WTC11 (cell line): ENCODE measurements around the gene PLK4. TPM values are rescaled to one million over a fixed set of nuclear protein-coding genes. Genes with fewer than 3 reads are reported as not detected.
A peak's percentile ranks its signal among the peaks of the same experiment; 100 is the strongest.

Source experiments
- ATAC-seq: fragments of 200-7000 bp; cut with Tn5 transposase; 2 replicates; pipeline ENCODE4 v1.10.0; 2021; ENCODE audit warnings: mild to moderate bottlenecking, moderate library complexity
- Bru-seq: library from RNA; stranded (reverse); fragments of 400-500 nt; gene quantifications from one replicate; lab custom pipeline; 2021; lab: Mats Ljungman, UMichigan
- CTCF ChIA-PET: fragments of 300-600 bp; sonication (Branson Sonifier 250); formaldehyde crosslinking; loops from one replicate; lab custom pipeline; 2021; ENCODE audit warnings: antibody characterized with exemption; lab: Charles Lee
- POLR2A ChIA-PET: fragments of 350-600 bp; sonication (Branson Sonifier 250); formaldehyde crosslinking; loops from one replicate; lab custom pipeline; 2021; ENCODE audit warnings: antibody characterized with exemption; lab: Charles Lee
- DNase-seq: peaks from one replicate; pipeline ENCODE4 v3.0.0; 2021; ENCODE audit warnings: low spot score
- H3K27ac Mint-ChIP-seq: 2 replicates; pipeline ENCODE4 v1.8.0; 2021; ENCODE audit warnings: mixed read lengths
- H3K27me3 Mint-ChIP-seq: 2 replicates; pipeline ENCODE4 v1.8.0; 2021; ENCODE audit warnings: low read depth, mild to moderate bottlenecking, moderate library complexity, mixed read lengths
- H3K36me3 Mint-ChIP-seq: 2 replicates; pipeline ENCODE4 v1.8.0; 2021; ENCODE audit warnings: mixed read lengths
- H3K4me1 Mint-ChIP-seq: 2 replicates; pipeline ENCODE4 v1.8.0; 2022; ENCODE audit warnings: mixed read lengths
- H3K4me3 Mint-ChIP-seq: 2 replicates; pipeline ENCODE4 v1.8.0; 2021; ENCODE audit warnings: mild to moderate bottlenecking, moderate library complexity, mixed read lengths
- H3K9me3 Mint-ChIP-seq: 2 replicates; pipeline ENCODE4 v1.8.0; 2021; ENCODE audit warnings: mixed read lengths
- ATF3 ChIP-seq: sonication (generic); formaldehyde crosslinking; conservative IDR thresholded peaks from 2 replicates; pipeline ENCODE4 v1.8.1; 2022; ENCODE audit warnings: mild to moderate bottlenecking, missing genetic modification reagents
- ATF6 ChIP-seq: sonication (generic); formaldehyde crosslinking; IDR thresholded peaks from 2 replicates; pipeline ENCODE4 v1.8.1; 2023; ENCODE audit warnings: mild to moderate bottlenecking, missing genetic modification reagents
- CREB1 ChIP-seq: sonication (generic); formaldehyde crosslinking; IDR thresholded peaks from 2 replicates; pipeline ENCODE4 v1.8.0; 2023; ENCODE audit warnings: mild to moderate bottlenecking, missing genetic modification reagents
- CREM ChIP-seq: sonication (generic); formaldehyde crosslinking; IDR thresholded peaks from 2 replicates; pipeline ENCODE4 v1.8.1; 2022; ENCODE audit warnings: mild to moderate bottlenecking, missing genetic modification reagents, moderate library complexity
- CTCF ChIP-seq: fragments of 200-600 bp; IDR thresholded peaks from 2 replicates; pipeline ENCODE4 v1.8.0; 2022; ENCODE audit warnings: antibody characterized with exemption
- E2F4 ChIP-seq: sonication (generic); formaldehyde crosslinking; IDR thresholded peaks from 2 replicates; pipeline ENCODE4 v1.8.1; 2022; ENCODE audit warnings: low read depth, mild to moderate bottlenecking, moderate library complexity, missing genetic modification reagents, borderline replicate concordance
- ERG ChIP-seq: fragments of 250-450 bp; sonication (Bioruptor Pico); IDR thresholded peaks from 2 replicates; pipeline ENCODE4 v1.8.0; 2021; ENCODE audit warnings: mild to moderate bottlenecking
- ESRRA ChIP-seq: sonication (generic); formaldehyde crosslinking; IDR thresholded peaks from 2 replicates; pipeline ENCODE4 v1.8.1; 2022; ENCODE audit warnings: mild to moderate bottlenecking, missing genetic modification reagents, borderline replicate concordance
- ETV6 ChIP-seq: sonication (generic); formaldehyde crosslinking; IDR thresholded peaks from 2 replicates; pipeline ENCODE4 v1.8.1; 2022; ENCODE audit warnings: mild to moderate bottlenecking, missing genetic modification reagents
- HMGA2 ChIP-seq: fragments of 250-450 bp; sonication (Bioruptor Pico); IDR thresholded peaks from 2 replicates; pipeline ENCODE4 v1.4.0; 2021; ENCODE audit warnings: mild to moderate bottlenecking, moderate library complexity
- MAX ChIP-seq: sonication (generic); formaldehyde crosslinking; IDR thresholded peaks from 2 replicates; pipeline ENCODE4 v1.8.0; 2022; ENCODE audit warnings: mild to moderate bottlenecking, missing genetic modification reagents
- MXD4 ChIP-seq: fragments of 250-450 bp; sonication (Bioruptor Pico); IDR thresholded peaks from 2 replicates; pipeline ENCODE4 v1.8.0; 2021; ENCODE audit warnings: mild to moderate bottlenecking, moderate library complexity, borderline replicate concordance
- PREB ChIP-seq: sonication (generic); formaldehyde crosslinking; IDR thresholded peaks from 2 replicates; pipeline ENCODE4 v1.8.1; 2022; ENCODE audit warnings: mild to moderate bottlenecking, missing genetic modification reagents, moderate library complexity, borderline replicate concordance
- PRRX2 ChIP-seq: fragments of 250-450 bp; sonication (Bioruptor Pico); IDR thresholded peaks from 2 replicates; pipeline ENCODE4 v1.8.0; 2021; ENCODE audit warnings: mild to moderate bottlenecking
- SMAD4 ChIP-seq: sonication (generic); formaldehyde crosslinking; IDR thresholded peaks from 2 replicates; pipeline ENCODE4 v1.8.0; 2022; ENCODE audit warnings: mild to moderate bottlenecking, missing genetic modification reagents
- SP1 ChIP-seq: sonication (generic); formaldehyde crosslinking; conservative IDR thresholded peaks from 2 replicates; pipeline ENCODE4 v1.8.1; 2022; ENCODE audit warnings: missing genetic modification reagents
- TEAD1 ChIP-seq: sonication (generic); formaldehyde crosslinking; IDR thresholded peaks from 2 replicates; pipeline ENCODE4 v1.8.0; 2022; ENCODE audit warnings: mild to moderate bottlenecking, missing genetic modification reagents
- ZMAT4 ChIP-seq: fragments of 250-450 bp; sonication (Bioruptor Pico); IDR thresholded peaks from 2 replicates; pipeline ENCODE4 v1.9.0; 2021; ENCODE audit warnings: mild to moderate bottlenecking
- ZNF138 ChIP-seq: sonication (generic); formaldehyde crosslinking; conservative IDR thresholded peaks from 2 replicates; pipeline ENCODE4 v1.8.1; 2022; ENCODE audit warnings: mild to moderate bottlenecking, moderate library complexity, missing genetic modification reagents
- ZNF281 ChIP-seq: sonication (generic); formaldehyde crosslinking; IDR thresholded peaks from 2 replicates; pipeline ENCODE4 v1.8.0; 2023; ENCODE audit warnings: mild to moderate bottlenecking, missing genetic modification reagents
- ZNF396 ChIP-seq: fragments of 250-450 bp; sonication (Bioruptor Pico); IDR thresholded peaks from 2 replicates; pipeline ENCODE4 v1.8.0; 2021; ENCODE audit warnings: mild to moderate bottlenecking, moderate library complexity, borderline replicate concordance
- ZNF416 ChIP-seq: fragments of 250-450 bp; sonication (Bioruptor Pico); IDR thresholded peaks from 2 replicates; pipeline ENCODE4 v1.9.0; 2021; ENCODE audit warnings: mild to moderate bottlenecking, inconsistent platforms
- ZNF671 ChIP-seq: fragments of 250-450 bp; sonication (Bioruptor Pico); IDR thresholded peaks from 2 replicates; pipeline ENCODE4 v1.8.0; 2021; ENCODE audit warnings: mild to moderate bottlenecking
- long read RNA-seq, 3 experiments: library from RNA in 1 of 3; library from capped mRNA in 1 of 3; library from polyadenylated mRNA in 1 of 3; unstranded in 2 of 3; stranded (forward) in 1 of 3; transcript quantifications; one replicate each; pipeline ENCODE4 v2.0.0, GENCODE V29; 2021
- total RNA-seq: library from RNA; stranded (reverse); gene quantifications from 3 replicates; pipeline ENCODE4 v1.2.3, GENCODE V29; 2021

PLK4 gene
- total RNA-seq, result 37.8 to 44.0 TPM (median 38.6 TPM) in 3 replicates
- Bru-seq, nascent RNA, result percentile 94 among the genes with signal in this experiment
- long read RNA-seq, experiment 1, transcript PLK4-206 (6 exons, 811 nt), result minor isoform, 5 of 156 reads
- long read RNA-seq, experiment 1, transcript PLK4-201 (16 exons, 3,841 nt), result major isoform, 78 of 156 reads
- long read RNA-seq, experiment 1, partial matches to known transcripts, result 21 of 156 reads
- long read RNA-seq, experiment 1, other reads (novel, unspliced or antisense), result 51 of 156 reads
- long read RNA-seq, experiment 2, transcript PLK4-201 (16 exons, 3,841 nt), result major isoform, 7 of 41 reads
- long read RNA-seq, experiment 2, partial matches to known transcripts, result 16 of 41 reads
- long read RNA-seq, experiment 2, other reads (novel, unspliced or antisense), result 15 of 41 reads
- long read RNA-seq, experiment 3, transcript PLK4-201 (16 exons, 3,841 nt), result major isoform, 5 of 16 reads
- long read RNA-seq, experiment 3, partial matches to known transcripts, result 6 of 16 reads
- long read RNA-seq, experiment 3, other reads (novel, unspliced or antisense), result 5 of 16 reads

GRCh38 chr4:127880763-127881562, at the start of gene PLK4:
Gene PLK4 (plus strand): TSS chr4:127880893. CDS start chr4:127881135, 242 bp downstream.
- H3K27ac Mint-ChIP-seq, result peak within 1 kb of the TSS; percentile 99
- POLR2A ChIA-PET, result interaction anchor here (0.7 to 2.4 kb wide), 8 partner anchors 14 to 248 kb away, joined by 3 to 37 read pairs (median 5); partner anchors contain the start of genes ABHD18, HSPA4L, INTU and LARP1B
- H3K27me3 Mint-ChIP-seq, result no peaks in the 10 kb centered on the region
- peak; percentile 96 for ATAC-seq
- H3K36me3 Mint-ChIP-seq, result peaks cover 35% of the 10 kb centered on the region
- H3K4me1 Mint-ChIP-seq, result peaks cover 12% of the 10 kb centered on the region
- H3K9me3 Mint-ChIP-seq, result no peaks in the 10 kb centered on the region
- peak within 1 kb of the TSS; percentile 91 for H3K4me3 Mint-ChIP-seq
- peak; percentile 97 for DNase-seq
- CTCF ChIA-PET, result interaction anchor here (0.6 to 1.6 kb wide), 6 partner anchors 12 to 276 kb away, joined by 3 to 13 read pairs (median 4); partner anchors contain the start of genes ABHD18, HSPA4L and MFSD8
- TF ChIP-seq PRRX2 (CRISPR knock-in tag) (0 out of 2 replicates have a peak, but pooled peaks have one; percentile 4), SMAD4 (CRISPR knock-in tag) (no peak), ERG (CRISPR knock-in tag) (no peak), ETV6 (CRISPR knock-in tag) (peak; percentile 86), ZNF416 (CRISPR knock-in tag) (0 out of 2 replicates have a peak, but pooled peaks have one; percentile 14), ATF3 (CRISPR knock-in tag) (0 out of 2 replicates have a peak, but pooled peaks have one; percentile 19), MAX (peak; percentile 71; the same call in 1 of the 2 replicates), ZMAT4 (CRISPR knock-in tag) (no peak), ZNF138 (CRISPR knock-in tag) (no peak), CREB1 (CRISPR knock-in tag) (0 out of 2 replicates have a peak, but pooled peaks have one; percentile 34), HMGA2 (CRISPR knock-in tag) (no peak), TEAD1 (CRISPR knock-in tag) (peak; percentile 14), SP1 (CRISPR knock-in tag) (peak; percentile 92), MXD4 (CRISPR knock-in tag) (no peak), ZNF396 (CRISPR knock-in tag) (no peak), CTCF (no peak), ESRRA (no peak; the same call in 1 of the 2 replicates), PREB (CRISPR knock-in tag) (no peak), CREM (CRISPR knock-in tag) (peak; percentile 84), ZNF281 (CRISPR knock-in tag) (no peak), ATF6 (no peak), E2F4 (CRISPR knock-in tag) (peak; percentile 92), ZNF671 (CRISPR knock-in tag) (no peak)
